IMR-90 (cell line): ENCODE measurements around the gene PPP3CA. TPM values are rescaled to one million over a fixed set of nuclear protein-coding genes. Genes with fewer than 3 reads are reported as not detected.

Experiments
- ATAC-seq: fragments of 200-7000 bp; cut with Tn5 transposase; 2 replicates; pipeline ENCODE4 v1.9.1; 2020; ENCODE audit warnings: low read depth, mild to moderate bottlenecking, moderate library complexity
- BruUV-seq: library from RNA; stranded (reverse); fragments of 400-500 nt; replicated peaks from 2 replicates; lab custom pipeline; 2021; lab: Mats Ljungman, UMichigan
- CTCF ChIA-PET: fragments of 300-600 bp; formaldehyde crosslinking; extraction: SDS; loops from one replicate; lab custom pipeline; 2021; ENCODE audit warnings: antibody characterized with exemption; lab: Yijun Ruan, JAX
- POLR2A ChIA-PET: fragments of 300-600 bp; sonication (Branson Sonifier 250); formaldehyde crosslinking; loops from one replicate; lab custom pipeline; 2022; ENCODE audit warnings: antibody characterized with exemption; ENCODE audit not compliant: unreplicated experiment; lab: Charles Lee
- DNase-seq: peaks from one replicate; pipeline ENCODE4 v3.0.0; 2013
- H2AFZ ChIP-seq: replicated peaks from 2 replicates; pipeline ENCODE3; 2013; ENCODE audit warnings: low read length, mild to moderate bottlenecking; ENCODE audit not compliant: poor library complexity
- H2AK5ac ChIP-seq: 2 replicates; pipeline ENCODE4 v1.6.1; 2013; ENCODE audit warnings: low read depth, low read length, inconsistent platforms
- H2AK9ac ChIP-seq: replicated peaks from 2 replicates; pipeline ENCODE3; 2013; ENCODE audit warnings: mild to moderate bottlenecking, low read depth, low read length, moderate library complexity; ENCODE audit not compliant: poor library complexity
- H2BK120ac ChIP-seq: 2 replicates; pipeline ENCODE4 v1.6.1; 2013; ENCODE audit warnings: low read depth, low read length, inconsistent platforms
- H2BK15ac ChIP-seq: 3 replicates; pipeline ENCODE4 v1.6.1; 2013; ENCODE audit warnings: low read depth, low read length, inconsistent platforms
- H2BK20ac ChIP-seq: 2 replicates; pipeline ENCODE4 v1.6.1; 2013; ENCODE audit warnings: low read depth, mild to moderate bottlenecking, inconsistent platforms, low read length, moderate library complexity
- H2BK5ac ChIP-seq: 2 replicates; pipeline ENCODE4 v1.6.1; 2013; ENCODE audit warnings: mild to moderate bottlenecking, low read depth, low read length, inconsistent platforms; ENCODE audit not compliant: poor library complexity, severe bottlenecking
- H3K14ac ChIP-seq: replicated peaks from 2 replicates; pipeline ENCODE4 v1.6.1; 2013; ENCODE audit warnings: low read depth, low read length, inconsistent platforms
- H3K18ac ChIP-seq: 2 replicates; pipeline ENCODE4 v1.6.1; 2013; ENCODE audit warnings: low read depth, low read length, control low read depth
- H3K23ac ChIP-seq: 2 replicates; pipeline ENCODE4 v1.6.1; 2013; ENCODE audit warnings: low read depth, low read length, inconsistent platforms
- H3K27ac ChIP-seq: 2 replicates; pipeline ENCODE4 v1.5.1; 2013; ENCODE audit warnings: mild to moderate bottlenecking, control low read depth, low read length; ENCODE audit not compliant: insufficient read depth
- H3K27me3 ChIP-seq: 2 replicates; pipeline ENCODE4 v1.6.1; 2013; ENCODE audit warnings: low read length; ENCODE audit not compliant: control insufficient read depth, insufficient read depth
- H3K36me3 ChIP-seq: 2 replicates; pipeline ENCODE4 v1.6.1; 2013; ENCODE audit warnings: low read length, mixed read lengths; ENCODE audit not compliant: control insufficient read depth, insufficient read depth
- H3K4ac ChIP-seq: 2 replicates; pipeline ENCODE4 v1.6.1; 2013; ENCODE audit warnings: low read depth, low read length, inconsistent platforms
- H3K4me1 ChIP-seq: 2 replicates; pipeline ENCODE4 v1.6.1; 2013; ENCODE audit warnings: low read length, mixed read lengths; ENCODE audit not compliant: control insufficient read depth, insufficient read depth
- H3K4me2 ChIP-seq: 2 replicates; pipeline ENCODE4 v1.6.1; 2013; ENCODE audit warnings: low read depth, mild to moderate bottlenecking, control low read depth, low read length, moderate library complexity
- H3K4me3 ChIP-seq: 2 replicates; pipeline ENCODE4 v1.5.1; 2013; ENCODE audit warnings: low read depth, mild to moderate bottlenecking, control low read depth, low read length, moderate library complexity; ENCODE audit not compliant: insufficient read depth
- H3K56ac ChIP-seq: 2 replicates; pipeline ENCODE4 v1.6.1; 2013; ENCODE audit warnings: low read length, inconsistent platforms; ENCODE audit not compliant: insufficient read depth; ENCODE audit errors: extremely low read depth
- H3K79me1 ChIP-seq, 2 experiments: 2 replicates each; pipeline ENCODE4 v1.6.1; 2013; ENCODE audit warnings: low read length in 2 of 2, inconsistent platforms in 1 of 2, low read depth in 1 of 2
- H3K9ac ChIP-seq: 2 replicates; pipeline ENCODE4 v1.6.1; 2013; ENCODE audit warnings: low read depth, low read length, control low read depth
- H3K9me1 ChIP-seq: 2 replicates; pipeline ENCODE4 v1.6.1; 2013; ENCODE audit warnings: low read length, inconsistent platforms; ENCODE audit not compliant: insufficient read depth
- H3K9me3 ChIP-seq: 2 replicates; pipeline ENCODE4 v1.6.1; 2013; ENCODE audit warnings: low read length; ENCODE audit not compliant: control insufficient read depth, insufficient read depth
- H4K20me1 ChIP-seq: 2 replicates; pipeline ENCODE4 v1.6.1; 2013; ENCODE audit warnings: low read length, inconsistent platforms; ENCODE audit not compliant: insufficient read depth
- H4K5ac ChIP-seq: 2 replicates; pipeline ENCODE4 v1.6.1; 2013; ENCODE audit warnings: mild to moderate bottlenecking, low read depth, low read length, control low read depth
- H4K8ac ChIP-seq, 2 experiments: 2 replicates each; pipeline ENCODE4 v1.6.1; 2013; ENCODE audit warnings: low read depth in 2 of 2, low read length in 2 of 2, control low read depth in 1 of 2, inconsistent platforms in 1 of 2
- H4K91ac ChIP-seq: 2 replicates; pipeline ENCODE4 v1.6.1; 2013; ENCODE audit warnings: low read depth, low read length, inconsistent platforms; ENCODE audit not compliant: insufficient read depth
- BHLHE40 ChIP-seq: fragments of 150-350 bp; IDR thresholded peaks from 2 replicates; pipeline ENCODE4 v1.6.1; 2016; ENCODE audit warnings: mild to moderate bottlenecking, low read depth, low read length
- CEBPB ChIP-seq: IDR thresholded peaks from 2 replicates; pipeline ENCODE4 v1.6.1; 2012; ENCODE audit warnings: low read depth, low read length, improper control_type of control experiment
- FOS ChIP-seq: fragments of 150-350 bp; IDR thresholded peaks from 2 replicates; pipeline ENCODE4 v1.6.1; 2016; ENCODE audit warnings: low read depth, low read length
- MAFK ChIP-seq: IDR thresholded peaks from 2 replicates; pipeline ENCODE4 v1.6.1; 2012; ENCODE audit warnings: low read depth, low read length, improper control_type of control experiment
- MAZ ChIP-seq: IDR thresholded peaks from 2 replicates; pipeline ENCODE4 v1.6.1; 2012; ENCODE audit warnings: low read depth, mild to moderate bottlenecking, low read length, improper control_type of control experiment, moderate library complexity, borderline replicate concordance
- MXI1 ChIP-seq: IDR thresholded peaks from 2 replicates; pipeline ENCODE4 v1.6.1; 2012; ENCODE audit warnings: low read depth, mild to moderate bottlenecking, low read length, moderate library complexity, borderline replicate concordance
- RCOR1 ChIP-seq: IDR thresholded peaks from 2 replicates; pipeline ENCODE4 v1.6.1; 2012; ENCODE audit warnings: mild to moderate bottlenecking, low read length, improper control_type of control experiment; ENCODE audit not compliant: insufficient replicate concordance
- RFX5 ChIP-seq: IDR thresholded peaks from 2 replicates; pipeline ENCODE4 v1.8.0; 2012; ENCODE audit warnings: low read depth, mild to moderate bottlenecking, low read length, moderate library complexity
- WGBS, 2 experiments: methylation state at CpG; one replicate each; pipeline versions ENCODE4 v1.1.5 to v1.1.7; 2013; ENCODE audit warnings: missing lambda C conversion rate in 2 of 2; ENCODE audit not compliant: insufficient read length in 1 of 2; ENCODE audit errors: extremely low coverage in 2 of 2; 5-methylcytosine and 5-hydroxymethylcytosine counted together
- dilution Hi-C: fragments of 300-500 bp; cut with HindIII; formaldehyde crosslinking; loops from one replicate; pipeline ENCODE4 v1.14.3; 2018; ENCODE audit warnings: low sequenced_read_pairs; ENCODE audit not compliant: unreplicated experiment
- in situ Hi-C: fragments of 300-500 bp; cut with MboI; formaldehyde crosslinking; loops from 3 replicates; pipeline ENCODE4 v1.14.3; 2019; ENCODE audit warnings: low sequenced_read_pairs, inconsistent platforms, mixed read lengths
- intact Hi-C: fragments of 100-400 bp; cut with micrococcal nuclease; formaldehyde crosslinking; loops from 2 replicates; pipeline ENCODE4 v1.10.0; 2022
- polyA plus RNA-seq, 3 experiments: library from polyadenylated mRNA; depleted of rRNA; stranded (reverse); fragments of >200 nt; gene quantifications; 2 replicates each; pipeline ENCODE4 v1.2.3, GENCODE V29; 2012; ENCODE audit warnings: low replicate concordance in 1 of 3
- total RNA-seq: library from RNA; depleted of rRNA; stranded (reverse); fragments of >200 nt; gene quantifications from 2 replicates; pipeline ENCODE4 v1.2.3, GENCODE V29; 2012
- TF ChIP-seq, protein P1 (sequence below): fragments of 150-350 bp; IDR thresholded peaks from 2 replicates; pipeline ENCODE4 v1.6.1; 2017; ENCODE audit warnings: mild to moderate bottlenecking, antibody characterized with exemption, low read length, low read depth

PPP3CA gene
- total and polyA plus RNA-seq, 2 of the 4 experiments (the other 2 are of a cell fraction) = 14.5 to 48.6 TPM

DNA sequence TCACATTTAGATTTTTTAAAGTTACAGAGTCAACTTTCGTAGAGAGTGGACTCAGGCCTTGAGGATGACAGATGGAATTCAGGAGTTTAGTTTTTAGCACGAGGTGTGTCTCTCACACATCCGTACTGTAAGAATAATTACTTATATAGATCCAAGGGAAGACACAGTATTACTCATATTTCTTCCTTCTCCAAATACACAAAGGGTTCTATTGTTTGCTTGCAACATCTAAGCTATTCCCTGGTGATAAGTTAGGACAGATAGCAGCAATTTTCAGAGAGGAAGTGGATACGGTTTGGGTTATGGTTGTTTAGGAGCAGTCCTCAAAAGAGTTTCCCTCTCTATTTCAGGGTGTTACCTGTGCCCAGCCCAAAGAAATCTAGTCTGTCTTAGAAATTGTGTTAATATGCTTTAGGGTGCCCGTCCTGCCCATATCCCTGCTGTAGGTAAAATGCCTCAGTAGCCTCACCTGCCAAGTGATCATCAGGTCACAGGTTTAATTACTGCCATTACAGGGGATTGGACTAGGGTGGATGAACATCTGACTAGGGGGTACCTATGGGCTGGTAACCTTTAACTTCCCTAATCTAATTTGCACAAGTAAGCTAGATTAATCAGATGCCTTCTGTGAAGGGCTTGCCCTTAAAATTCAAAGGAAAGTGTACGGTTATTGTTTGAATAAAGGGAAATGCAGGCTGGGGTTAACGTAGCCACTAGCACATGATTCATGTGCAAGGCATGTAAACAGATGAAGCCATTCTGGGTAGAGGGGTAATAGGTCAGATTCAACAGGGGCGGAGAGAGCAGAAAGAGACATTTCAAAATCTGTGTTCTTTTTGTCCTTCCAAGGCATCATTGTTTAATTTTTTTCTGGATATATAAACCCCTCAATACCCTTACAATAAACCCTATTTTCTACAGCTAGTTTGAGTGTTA, 8.7 kb upstream of the PPP3CA start:
- peak overlapping the region; percentile 21; the same call in 1 of the 2 replicates for H3K9ac ChIP-seq
- H3K4me3 ChIP-seq = no peak overlapping the region
- peaks cover 4% of the 10 kb centered on the region for H3K9me1 ChIP-seq
- peak overlapping the region; percentile 72 for H3K23ac ChIP-seq
- peak overlapping the region; percentile 98 for H2BK5ac ChIP-seq
- peak overlapping the region; percentile 79 for H3K56ac ChIP-seq
- H3K27ac ChIP-seq = peak overlapping the region; percentile 84
- H2AK5ac ChIP-seq = peak overlapping the region; percentile 90
- no TSS peak for BruUV-seq
- no peaks in the 10 kb centered on the region for H3K36me3 ChIP-seq
- peak overlapping the region; percentile 71 for H2AFZ ChIP-seq
- intact Hi-C loops (no loop called here), in situ Hi-C loops (no loop called here), dilution Hi-C loops (no loop called here)
- H3K4me1 ChIP-seq = peaks cover 7% of the 10 kb centered on the region
- peak overlapping the region; percentile 85 for H3K18ac ChIP-seq
- ChIA-PET CTCF (interaction anchor here (0.6 kb wide), 1 partner anchor 122 kb away, joined by 4 read pairs; no protein-coding TSS in a partner anchor), POLR2A (interaction anchor here (1.0 kb wide), 1 partner anchor 9 kb away, joined by 3 read pairs; no protein-coding TSS in a partner anchor)
- peak overlapping the region; percentile 69 for H3K14ac ChIP-seq
- peak overlapping the region; percentile 93 for H3K4ac ChIP-seq
- H4K8ac ChIP-seq = peak overlapping the region; percentile 33 to 96; a peak in 3 of 4 replicates
- peak overlapping the region; percentile 91 for H2BK15ac ChIP-seq
- H3K4me2 ChIP-seq = peak overlapping the region; percentile 66
- H4K20me1 ChIP-seq = no peaks in the 10 kb centered on the region
- no peak; the same call in 1 of the 2 replicates for TF ChIP-seq MAFK
- peak; percentile 61; the same call in 1 of the 2 replicates for TF ChIP-seq MAZ
- TF ChIP-seq, protein P1, sequence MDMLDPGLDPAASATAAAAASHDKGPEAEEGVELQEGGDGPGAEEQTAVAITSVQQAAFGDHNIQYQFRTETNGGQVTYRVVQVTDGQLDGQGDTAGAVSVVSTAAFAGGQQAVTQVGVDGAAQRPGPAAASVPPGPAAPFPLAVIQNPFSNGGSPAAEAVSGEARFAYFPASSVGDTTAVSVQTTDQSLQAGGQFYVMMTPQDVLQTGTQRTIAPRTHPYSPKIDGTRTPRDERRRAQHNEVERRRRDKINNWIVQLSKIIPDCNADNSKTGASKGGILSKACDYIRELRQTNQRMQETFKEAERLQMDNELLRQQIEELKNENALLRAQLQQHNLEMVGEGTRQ = no peak
- no peak for TF ChIP-seq RFX5
- no peak for TF ChIP-seq MXI1
- TF ChIP-seq CEBPB = peak; percentile 66
- TF ChIP-seq BHLHE40 = 0 out of 2 replicates have a peak, but pooled peaks have one; percentile 42
- TF ChIP-seq FOS = peak; percentile 77
- TF ChIP-seq RCOR1 = peak; percentile 35
- H4K5ac ChIP-seq = peak overlapping the region; percentile 59
- peak overlapping the region; percentile 87 for H2AK9ac ChIP-seq
- no peaks in the 10 kb centered on the region; a peak in 1 of 4 replicates for H3K79me1 ChIP-seq
- H4K91ac ChIP-seq = peak overlapping the region; percentile 94
- H3K9me3 ChIP-seq = no peaks in the 10 kb centered on the region
- H2BK20ac ChIP-seq = peak overlapping the region; percentile 93
- H2BK120ac ChIP-seq = peak overlapping the region; percentile 94
- DNase-seq (peak; percentile 92), ATAC-seq (peak; percentile 92)
- no CpG with 5 or more reads among the region's 8 CpGs for WGBS, 2 experiments
- no peaks in the 10 kb centered on the region for H3K27me3 ChIP-seq
